ENCODE data around the gene TRPC1.

The TRPC1 gene

GRCh38 chr3:142723968-142724681, at the start of gene TRPC1:
Gene TRPC1, plus strand, starts transcription at chr3:142724034. Its CDS starts 526 bp downstream, at chr3:142724560.
- DNase-seq (ENCODE audit: low read depth), result peak; percentile 53
- TF ChIP-seq CTCF (IDR thresholded peaks at IDR 0.05; ENCODE audit: low read depth, low read length, missing control alignments), result no peak
- peak within 1 kb of the TSS; percentile 69 for H3K4me3 ChIP-seq (ENCODE audit: low read depth, low read length)

GRCh38 chr3:142676151-142676550, 47.7 kb upstream of the TRPC1 start:
- no peak overlapping the region for H3K4me3 ChIP-seq (ENCODE audit: low read depth, low read length)
- no peak for TF ChIP-seq CTCF (IDR thresholded peaks at IDR 0.05; ENCODE audit: low read depth, low read length, missing control alignments)
- DNase-seq (ENCODE audit: low read depth), result no peak

- TF ChIP-seq CTCF (IDR thresholded peaks at IDR 0.05; ENCODE audit: low read depth, low read length, missing control alignments), result no peak
- no peak for DNase-seq (ENCODE audit: low read depth)
- no peak overlapping the region for H3K4me3 ChIP-seq (ENCODE audit: low read depth, low read length)
Observed at GRCh38 chr3:142680710-142681109, 43.1 kb upstream of the TRPC1 start.

- TF ChIP-seq CTCF (IDR thresholded peaks at IDR 0.05; ENCODE audit: low read depth, low read length, missing control alignments), result no peak
- H3K4me3 ChIP-seq (ENCODE audit: low read depth, low read length), result no peak overlapping the region
- DNase-seq (ENCODE audit: low read depth), result no peak
Observed at GRCh38 chr3:142690613-142691012, 33.2 kb upstream of the TRPC1 start.

GRCh38 chr3:142691527-142691926, 32.3 kb upstream of the TRPC1 start:
- no peak for TF ChIP-seq CTCF (IDR thresholded peaks at IDR 0.05; ENCODE audit: low read depth, low read length, missing control alignments)
- H3K4me3 ChIP-seq (ENCODE audit: low read depth, low read length), result no peak overlapping the region
- DNase-seq (ENCODE audit: low read depth), result no peak

- no peak for DNase-seq (ENCODE audit: low read depth)
- no peak for TF ChIP-seq CTCF (IDR thresholded peaks at IDR 0.05; ENCODE audit: low read depth, low read length, missing control alignments)
Observed at GRCh38 chr3:142693136-142693853, 30.5 kb upstream of the TRPC1 start.

More at GRCh38 chr3:142693136-142693853, 30.5 kb upstream of the TRPC1 start:
- H3K4me3 ChIP-seq (ENCODE audit: low read depth, low read length), result no peak overlapping the region

Measured in GM12864 (cell line).